ENCODE data around the gene ST3GAL2. TPM values are rescaled to one million over a fixed set of nuclear protein-coding genes. Genes with fewer than 3 reads are reported as not detected.

Gene ST3GAL2
- total and polyA plus RNA-seq, 10 of the 15 experiments (the other 5 are each of a cell fraction or from before 2014, with no cell fraction given): 0.95 to 61.7 (median 25.9) TPM

GRCh38 chr16:70428178-70428998 is 10.5 kb downstream of the ST3GAL2 start (continued):
- TF ChIP-seq CEBPZ (IDR thresholded peaks at IDR 0.05; ENCODE audit: low read depth, low read length) (no peak), ZZZ3 (IDR thresholded peaks at IDR 0.05; ENCODE audit: control insufficient read depth, insufficient read length, low read depth) (no peak), ATF3 (IDR thresholded peaks at IDR 0.05; ENCODE audit: borderline replicate concordance, extremely low read depth, low read depth, low read length) (no peak), NFYA (IDR thresholded peaks at IDR 0.05; ENCODE audit: borderline replicate concordance, low read depth, low read length) (no peak), CREB1 (IDR thresholded peaks at IDR 0.05; ENCODE audit: low read depth) (no peak), E4F1 (IDR thresholded peaks at IDR 0.05; ENCODE audit: borderline replicate concordance, partially characterized antibody) (no peak), JUNB (IDR thresholded peaks at IDR 0.05) (no peak; the same call in 1 of the 2 replicates), PML (IDR thresholded peaks at IDR 0.05; ENCODE audit: low read length) (no peak), BCLAF1 (IDR thresholded peaks at IDR 0.05) (no peak)

Data from GM12878 (cell line).